ENCODE measurements around the gene IFITM10.

The IFITM10 gene

DNA sequence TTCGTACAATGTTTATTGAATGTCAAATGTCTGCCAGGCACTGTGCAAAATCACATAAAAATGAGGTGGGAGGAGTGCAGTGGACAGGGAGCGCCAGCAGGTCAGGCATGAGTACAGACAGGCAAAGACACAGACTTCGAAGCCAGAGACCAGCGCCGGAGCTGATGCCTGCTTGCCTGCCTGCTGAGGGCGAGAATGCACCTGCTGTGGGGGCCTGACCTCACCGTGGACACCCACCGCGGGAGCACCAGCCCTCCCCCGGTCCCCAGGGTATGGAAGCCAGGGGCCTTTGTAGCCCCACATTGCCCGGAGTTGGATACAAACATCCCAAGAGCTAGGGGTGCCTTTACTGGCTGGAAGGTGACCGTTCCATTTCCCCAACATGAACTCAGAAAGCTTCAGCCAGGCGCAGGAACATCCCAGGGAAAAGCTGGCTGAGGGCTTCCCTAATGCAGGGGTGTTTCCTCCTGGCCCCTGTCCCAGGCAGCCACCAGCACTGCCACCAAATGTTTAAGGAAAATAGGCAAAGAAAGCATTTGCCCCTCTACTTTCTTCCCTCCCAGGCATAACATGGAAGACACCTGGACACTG lies 17.9 kb downstream of the IFITM10 start:
- no peak for DNase-seq (ENCODE audit: low read depth, low spot score)
- TF ChIP-seq, protein P1, sequence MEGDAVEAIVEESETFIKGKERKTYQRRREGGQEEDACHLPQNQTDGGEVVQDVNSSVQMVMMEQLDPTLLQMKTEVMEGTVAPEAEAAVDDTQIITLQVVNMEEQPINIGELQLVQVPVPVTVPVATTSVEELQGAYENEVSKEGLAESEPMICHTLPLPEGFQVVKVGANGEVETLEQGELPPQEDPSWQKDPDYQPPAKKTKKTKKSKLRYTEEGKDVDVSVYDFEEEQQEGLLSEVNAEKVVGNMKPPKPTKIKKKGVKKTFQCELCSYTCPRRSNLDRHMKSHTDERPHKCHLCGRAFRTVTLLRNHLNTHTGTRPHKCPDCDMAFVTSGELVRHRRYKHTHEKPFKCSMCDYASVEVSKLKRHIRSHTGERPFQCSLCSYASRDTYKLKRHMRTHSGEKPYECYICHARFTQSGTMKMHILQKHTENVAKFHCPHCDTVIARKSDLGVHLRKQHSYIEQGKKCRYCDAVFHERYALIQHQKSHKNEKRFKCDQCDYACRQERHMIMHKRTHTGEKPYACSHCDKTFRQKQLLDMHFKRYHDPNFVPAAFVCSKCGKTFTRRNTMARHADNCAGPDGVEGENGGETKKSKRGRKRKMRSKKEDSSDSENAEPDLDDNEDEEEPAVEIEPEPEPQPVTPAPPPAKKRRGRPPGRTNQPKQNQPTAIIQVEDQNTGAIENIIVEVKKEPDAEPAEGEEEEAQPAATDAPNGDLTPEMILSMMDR (IDR thresholded peaks at IDR 0.05; ENCODE audit: low read depth, low read length) = no peak
- in situ Hi-C loops (cut with HindIII; ENCODE audit: low sequenced_read_pairs) = no loop called here
- H3K4me3 ChIP-seq (ENCODE audit: low read depth, low read length) = no peak overlapping the region

DNA sequence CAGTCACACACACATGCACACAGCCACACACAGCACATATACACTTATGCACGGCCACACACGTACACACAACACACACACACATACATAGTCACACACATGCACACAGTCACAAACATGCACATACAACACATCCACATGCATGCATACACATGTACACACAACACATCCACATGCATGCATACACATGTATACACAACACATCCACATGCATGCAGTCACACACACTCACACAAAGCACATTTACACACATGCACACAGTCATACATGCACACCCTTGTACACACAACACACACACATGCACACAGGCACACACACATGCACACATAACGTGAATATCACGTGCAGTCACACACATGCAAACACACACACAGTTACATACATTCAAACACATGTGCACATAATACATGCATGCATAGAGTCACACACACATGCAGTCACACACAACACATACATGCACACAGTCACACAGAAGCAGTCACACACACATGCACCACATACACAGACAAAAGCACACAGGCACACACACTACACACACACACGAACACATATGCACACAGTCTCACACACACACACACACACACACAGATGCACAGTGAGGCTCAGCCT lies 18.8 kb downstream of the IFITM10 start:
- in situ Hi-C loops (cut with HindIII; ENCODE audit: low sequenced_read_pairs) = no loop called here
- no peak for DNase-seq (ENCODE audit: low read depth, low spot score)
- no peak overlapping the region for H3K4me3 ChIP-seq (ENCODE audit: low read depth, low read length)
- TF ChIP-seq, protein P1 (IDR thresholded peaks at IDR 0.05; ENCODE audit: low read depth, low read length) = no peak

DNA sequence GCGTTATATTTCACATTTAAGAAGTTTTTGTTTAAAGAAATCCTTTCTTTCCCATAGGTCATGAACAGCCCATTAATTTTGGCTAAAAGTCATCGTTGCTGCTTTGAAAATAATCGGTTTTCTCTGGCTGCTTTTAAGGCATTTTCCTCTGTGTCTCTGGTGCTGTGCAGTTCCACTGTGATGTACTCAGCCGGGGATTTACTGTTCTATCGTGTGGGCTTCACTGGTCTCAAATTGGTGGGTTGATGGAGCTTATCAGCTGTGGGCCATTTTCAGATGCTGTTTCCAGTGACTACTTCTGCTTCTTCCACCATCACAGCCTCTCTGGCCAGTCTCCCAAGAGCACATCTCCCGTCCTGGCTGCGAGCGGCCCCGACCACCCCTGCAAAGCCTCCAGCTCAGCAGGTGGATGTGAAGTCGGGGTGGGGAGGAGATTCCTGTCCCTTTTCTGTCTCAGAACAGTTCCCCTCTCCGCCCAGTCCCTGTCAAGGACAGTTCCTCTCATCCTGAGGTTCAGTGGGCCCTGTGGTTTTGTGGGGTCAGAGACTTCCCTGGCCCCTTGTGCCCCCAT lies 20.3 kb downstream of the IFITM10 start:
- no peak for DNase-seq (ENCODE audit: low read depth, low spot score)
- TF ChIP-seq, protein P1 (IDR thresholded peaks at IDR 0.05; ENCODE audit: low read depth, low read length) = no peak

DNA sequence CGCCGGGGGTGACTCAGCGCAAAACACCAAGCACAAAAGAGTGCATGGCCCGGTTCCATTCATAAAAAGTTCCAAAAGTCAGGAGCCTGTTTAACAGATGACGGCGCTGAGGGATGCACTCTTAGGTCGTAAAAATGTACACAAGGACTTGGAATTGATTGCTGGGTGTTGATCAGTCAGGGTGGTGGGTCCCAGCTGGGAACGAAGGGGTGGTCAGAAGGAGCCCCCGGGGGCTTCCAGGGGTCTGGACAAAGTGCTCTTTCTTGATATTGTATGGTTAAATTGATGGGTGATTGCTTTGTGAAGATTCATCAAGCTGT lies 20.7 kb downstream of the IFITM10 start:
- TF ChIP-seq, protein P1 (IDR thresholded peaks at IDR 0.05; ENCODE audit: low read depth, low read length) = no peak
- H3K4me3 ChIP-seq (ENCODE audit: low read depth, low read length) = no peak overlapping the region
- DNase-seq (ENCODE audit: low read depth, low spot score) = no peak
- in situ Hi-C loops (cut with HindIII; ENCODE audit: low sequenced_read_pairs) = no loop called here

More for the DNA sequence above, 20.3 kb downstream of the IFITM10 start:
- no peak overlapping the region for H3K4me3 ChIP-seq (ENCODE audit: low read depth, low read length)
- in situ Hi-C loops (cut with HindIII; ENCODE audit: low sequenced_read_pairs) = no loop called here

DNA sequence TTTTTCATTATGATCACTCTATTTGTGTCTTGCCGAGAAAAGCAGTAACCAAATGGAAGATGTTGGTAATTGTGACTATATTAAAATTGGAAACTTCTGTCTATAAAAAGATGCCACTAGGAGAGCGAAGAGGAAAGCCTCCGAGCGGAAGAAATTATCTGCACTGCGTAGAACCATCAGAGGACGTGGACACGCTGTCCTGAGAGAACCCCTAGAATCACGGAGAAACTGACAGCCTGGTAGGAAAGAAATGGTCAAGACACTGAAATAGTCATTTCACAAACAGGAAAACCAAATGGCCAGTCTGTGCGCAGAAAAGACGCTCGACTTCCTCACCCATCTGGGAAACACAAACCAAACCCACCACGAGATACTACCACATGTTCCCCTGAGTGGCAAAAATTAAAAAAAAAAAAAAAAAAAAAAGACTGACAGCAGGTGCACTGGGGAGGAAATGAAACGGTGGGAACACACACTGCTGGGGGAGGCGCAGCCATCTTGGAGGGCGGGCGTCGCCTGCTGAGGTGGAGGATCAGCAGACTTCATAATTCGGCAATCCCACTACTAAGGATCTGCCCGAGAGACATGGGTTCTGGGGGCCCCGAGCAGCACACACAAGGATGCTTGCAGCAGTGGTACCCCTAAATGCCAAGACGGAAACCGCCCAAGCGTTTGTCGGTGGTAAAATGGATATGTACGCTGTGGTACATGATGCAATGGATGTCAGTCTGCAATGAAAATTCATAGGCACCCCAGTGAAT lies 21.3 kb downstream of the IFITM10 start:
- TF ChIP-seq, protein P1 (IDR thresholded peaks at IDR 0.05; ENCODE audit: low read depth, low read length) = no peak
- no peak for DNase-seq (ENCODE audit: low read depth, low spot score)
- H3K4me3 ChIP-seq (ENCODE audit: low read depth, low read length) = no peak overlapping the region
- in situ Hi-C loops (cut with HindIII; ENCODE audit: low sequenced_read_pairs) = no loop called here

DNA sequence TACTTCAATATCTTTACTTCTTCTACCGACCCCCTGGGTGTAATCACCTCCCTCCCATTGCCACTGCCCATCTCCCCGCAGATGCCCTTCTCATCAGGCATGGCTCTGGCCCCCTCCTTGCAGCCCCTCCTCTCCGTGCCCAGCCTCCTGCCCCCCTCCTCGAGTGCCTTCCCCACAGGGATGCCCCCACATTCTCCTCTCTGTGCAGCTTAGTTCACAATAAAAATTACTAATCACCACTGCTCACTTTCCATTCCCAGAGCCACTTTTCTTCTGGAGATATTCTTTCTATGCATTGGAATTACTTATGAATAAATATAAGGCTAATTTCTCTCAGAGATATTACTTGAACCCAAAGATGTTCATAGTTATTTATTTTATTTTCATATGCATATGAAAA lies 22.1 kb downstream of the IFITM10 start:
- H3K4me3 ChIP-seq (ENCODE audit: low read depth, low read length) = no peak overlapping the region
- TF ChIP-seq, protein P1 (IDR thresholded peaks at IDR 0.05; ENCODE audit: low read depth, low read length) = no peak
- DNase-seq (ENCODE audit: low read depth, low spot score) = no peak
- in situ Hi-C loops (cut with HindIII; ENCODE audit: low sequenced_read_pairs) = no loop called here
